ENCODE results near the gene PAPOLG. TPM values are rescaled to one million over a fixed set of nuclear protein-coding genes. Genes with fewer than 3 reads are reported as not detected.

Gene PAPOLG
- total RNA-seq, 1 donor from 2014 or later: 20.4 TPM

- H3K4me1 Mint-ChIP-seq: no peaks in the 10 kb centered on the region
- no peak for TF ChIP-seq CTCF (conservative IDR thresholded peaks at IDR 0.05)
- peaks cover 3% of the 10 kb centered on the region for H3K27me3 Mint-ChIP-seq (ENCODE audit: low read depth)
- no peaks in the 10 kb centered on the region for H3K36me3 Mint-ChIP-seq (ENCODE audit: low read depth)
- DNase-seq (ENCODE audit: low read depth, low spot score): no peak
- peaks cover 4% of the 10 kb centered on the region for H3K9me3 Mint-ChIP-seq
- H3K4me3 Mint-ChIP-seq: no peak overlapping the region
- no peak overlapping the region for H3K27ac Mint-ChIP-seq (ENCODE audit: unreplicated experiment)
Observed at GRCh38 chr2:60832621-60833020, 76.6 kb downstream of the PAPOLG start.

- Mint-ChIP-seq H3K36me3 (ENCODE audit: low read depth) (no peaks in the 10 kb centered on the region), H3K27me3 (ENCODE audit: low read depth) (peaks cover 3% of the 10 kb centered on the region), H3K27ac (ENCODE audit: unreplicated experiment) (no peak overlapping the region), H3K9me3 (peaks cover 4% of the 10 kb centered on the region), H3K4me1 (peaks cover 8% of the 10 kb centered on the region), H3K4me3 (no peak overlapping the region)
- TF ChIP-seq CTCF (conservative IDR thresholded peaks at IDR 0.05): no peak
- DNase-seq (ENCODE audit: low read depth, low spot score): no peak
Observed at GRCh38 chr2:60834270-60834717, 78.2 kb downstream of the PAPOLG start.

- no peak overlapping the region for H3K4me3 Mint-ChIP-seq
Observed at GRCh38 chr2:60836491-60836890, 80.4 kb downstream of the PAPOLG start.

GRCh38 chr2:60837123-60837522 lies 81.1 kb downstream of the PAPOLG start:
- Mint-ChIP-seq H3K4me3 (no peak overlapping the region), H3K9me3 (no peaks in the 10 kb centered on the region), H3K27me3 (ENCODE audit: low read depth) (no peaks in the 10 kb centered on the region), H3K27ac (ENCODE audit: unreplicated experiment) (no peak overlapping the region), H3K4me1 (peaks cover 11% of the 10 kb centered on the region), H3K36me3 (ENCODE audit: low read depth) (no peaks in the 10 kb centered on the region)
- no peak for DNase-seq (ENCODE audit: low read depth, low spot score)
- TF ChIP-seq CTCF (conservative IDR thresholded peaks at IDR 0.05): no peak

More at GRCh38 chr2:60836491-60836890, 80.4 kb downstream of the PAPOLG start:
- no peak for DNase-seq (ENCODE audit: low read depth, low spot score)
- no peak for TF ChIP-seq CTCF (conservative IDR thresholded peaks at IDR 0.05)
- no peaks in the 10 kb centered on the region for H3K9me3 Mint-ChIP-seq
- no peaks in the 10 kb centered on the region for H3K36me3 Mint-ChIP-seq (ENCODE audit: low read depth)
- H3K4me1 Mint-ChIP-seq: peaks cover 11% of the 10 kb centered on the region
- no peak overlapping the region for H3K27ac Mint-ChIP-seq (ENCODE audit: unreplicated experiment)
- H3K27me3 Mint-ChIP-seq (ENCODE audit: low read depth): no peaks in the 10 kb centered on the region

- Mint-ChIP-seq H3K27ac (ENCODE audit: unreplicated experiment) (no peak overlapping the region), H3K27me3 (ENCODE audit: low read depth) (no peaks in the 10 kb centered on the region), H3K36me3 (ENCODE audit: low read depth) (no peaks in the 10 kb centered on the region), H3K4me1 (peaks cover 11% of the 10 kb centered on the region), H3K4me3 (no peak overlapping the region), H3K9me3 (no peaks in the 10 kb centered on the region)
- no peak for DNase-seq (ENCODE audit: low read depth, low spot score)
- TF ChIP-seq CTCF (conservative IDR thresholded peaks at IDR 0.05): no peak
Observed at GRCh38 chr2:60838481-60838880, 82.4 kb downstream of the PAPOLG start.

All from neural crest cell (in vitro differentiated cells).